Tibial nerve (tissue), 4 donors: Measurements from ENCODE around the gene SPTLC2. TPM values are rescaled to one million over a fixed set of nuclear protein-coding genes. Genes with fewer than 3 reads are reported as not detected.
A peak's percentile ranks its signal among the peaks of the same experiment; 100 is the strongest.

Experiments
- DNase-seq, 2 donors: peaks; one replicate each; pipeline ENCODE4 v3.0.0-alpha.2; 2019; ENCODE audit warnings: low spot score in 2 of 2
- H3K27ac ChIP-seq, 4 donors: fragments of 200-600 bp; sonication (generic) in 3 of 4; one replicate each; pipeline ENCODE4 v1.5.1; 2017 to 2019; ENCODE audit warnings: mild to moderate bottlenecking in 1 of 4
- H3K27me3 ChIP-seq, 2 donors: fragments of 200-600 bp; sonication (generic) in 1 of 2; one replicate each; pipeline versions ENCODE4 v1.5.1 to v1.6.0; 2017 to 2019
- H3K36me3 ChIP-seq, 3 donors: fragments of 200-600 bp; sonication (generic); one replicate each; pipeline ENCODE4 v1.5.1; 2018 to 2019
- H3K4me1 ChIP-seq, 4 donors: fragments of 200-600 bp; sonication (generic) in 3 of 4; one replicate each; pipeline ENCODE4 v1.5.1; 2017 to 2019
- H3K4me3 ChIP-seq, 4 donors: fragments of 200-600 bp; sonication (generic) in 3 of 4; one replicate each; pipeline ENCODE4 v1.5.1; 2017 to 2019; ENCODE audit warnings: mild to moderate bottlenecking in 1 of 4, moderate library complexity in 1 of 4
- H3K9me3 ChIP-seq, 4 donors: fragments of 200-600 bp; sonication (generic) in 3 of 4; one replicate each; pipeline ENCODE4 v1.5.1; 2017 to 2019
- CTCF ChIP-seq, 5 experiments: fragments of 200-600 bp in 3 of 5; fragments of 450-650 bp in 2 of 5; sonication (generic) in 3 of 5; IDR thresholded peaks; one replicate each; pipeline ENCODE4 v1.5.1; 2016 to 2019; ENCODE audit warnings: antibody characterized with exemption in 5 of 5, mild to moderate bottlenecking in 3 of 5, moderate library complexity in 2 of 5
- EP300 ChIP-seq, 2 donors: sonication (generic); formaldehyde crosslinking; IDR thresholded peaks; one replicate each; pipeline ENCODE4 v1.6.1; 2017; ENCODE audit warnings: antibody characterized with exemption in 2 of 2, mild to moderate bottlenecking in 1 of 2
- POLR2A ChIP-seq, 2 donors: fragments of 450-650 bp; IDR thresholded peaks; one replicate each; pipeline ENCODE4 v1.6.1; 2017; ENCODE audit warnings: antibody characterized with exemption in 2 of 2, mild to moderate bottlenecking in 2 of 2, moderate library complexity in 2 of 2
- WGBS, 2 donors: methylation state at CpG; one replicate each; pipeline ENCODE4 v1.1.5; 2018; 5-methylcytosine and 5-hydroxymethylcytosine counted together
- total RNA-seq, 4 donors: library from RNA; depleted of rRNA; stranded (reverse); fragments of >200 nt; gene quantifications; one replicate each; pipeline ENCODE4 v1.1.0, GENCODE V29; 2016

SPTLC2 gene
- total RNA-seq, 4 donors from 2014 or later = 25.5 to 45.2 (median 29.7) TPM

DNA sequence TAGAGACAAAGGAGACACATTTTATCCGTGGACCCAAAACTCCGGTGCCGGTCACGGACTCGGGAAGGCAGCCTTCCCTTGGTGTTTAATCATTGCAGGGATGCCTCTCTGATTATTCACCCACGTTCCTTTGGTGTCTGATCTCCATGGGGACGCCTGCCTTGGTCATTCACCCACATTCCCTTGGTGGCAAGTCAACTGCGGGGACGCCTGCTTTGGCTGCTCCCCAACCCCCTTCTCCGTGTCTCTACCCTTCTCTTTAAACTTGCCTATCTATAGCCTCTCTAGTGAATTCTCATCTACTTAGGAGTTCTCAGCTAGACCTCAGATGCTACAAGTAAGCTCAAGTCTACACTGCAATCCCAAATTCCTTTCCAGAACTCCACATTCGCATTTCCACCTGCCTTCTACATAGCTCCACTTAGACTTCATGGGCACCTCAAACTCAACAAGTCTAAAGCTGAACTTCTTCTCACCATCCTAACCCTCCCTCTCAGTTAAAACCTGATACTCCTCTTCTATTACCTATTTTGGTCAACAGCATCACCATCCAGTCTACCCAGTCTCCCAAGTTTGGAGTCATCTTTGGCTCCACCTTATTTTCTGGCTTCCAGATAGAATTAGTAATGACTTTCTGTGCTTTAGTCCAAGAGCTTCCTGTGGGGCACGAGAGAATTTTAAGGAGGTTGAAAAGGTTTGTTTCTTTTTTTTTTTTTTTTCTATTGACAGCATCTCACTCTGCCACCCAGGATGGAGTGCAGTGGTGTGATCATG, 14.4 kb downstream of the SPTLC2 start:
- no peak for DNase-seq
- H3K36me3 ChIP-seq = peaks cover 0 to 6% (median 0%) of the 10 kb centered on the region in 3 donors
- no peaks in the 10 kb centered on the region for H3K27me3 ChIP-seq
- no peaks in the 10 kb centered on the region for H3K9me3 ChIP-seq
- no peak overlapping the region for H3K27ac ChIP-seq
- WGBS, 2 donors = 92 to 94% methylated on average over 12 of the region's 12 CpGs
- no peak for TF ChIP-seq CTCF (IDR thresholded peaks at IDR 0.05)
- no peak for TF ChIP-seq EP300 (IDR thresholded peaks at IDR 0.05)
- no peak for TF ChIP-seq POLR2A (IDR thresholded peaks at IDR 0.05)
- H3K4me3 ChIP-seq = no peak overlapping the region
- peaks cover 0 to 49% (median 19%) of the 10 kb centered on the region in 4 donors for H3K4me1 ChIP-seq

DNA sequence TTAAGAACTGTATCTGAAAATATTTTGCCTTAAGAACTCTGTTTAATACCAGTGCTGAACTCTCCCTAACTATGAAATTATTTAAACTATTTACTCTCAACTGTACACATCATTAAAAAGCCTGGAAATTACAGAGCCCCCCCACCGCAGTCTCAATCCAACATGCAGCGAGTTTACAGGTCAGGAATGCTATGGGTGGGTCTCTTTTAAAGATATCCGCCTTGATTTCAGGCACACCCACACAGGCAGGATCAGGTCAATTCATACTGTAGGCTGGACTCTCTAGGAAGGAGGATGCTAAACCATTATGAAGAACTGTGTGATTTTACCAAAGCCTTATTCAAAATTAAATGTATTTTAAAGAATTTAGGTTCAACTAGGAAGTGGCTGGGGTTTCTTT, 16.5 kb downstream of the SPTLC2 start:
- Histone ChIP-seq H3K4me1 (peaks cover 0 to 56% (median 19%) of the 10 kb centered on the region in 4 donors), H3K9me3 (no peaks in the 10 kb centered on the region), H3K27me3 (no peaks in the 10 kb centered on the region), H3K27ac (no peak overlapping the region), H3K4me3 (no peak overlapping the region), H3K36me3 (peaks cover 0 to 27% (median 0%) of the 10 kb centered on the region in 3 donors)
- TF ChIP-seq CTCF (IDR thresholded peaks at IDR 0.05) (no peak), POLR2A (IDR thresholded peaks at IDR 0.05) (no peak), EP300 (IDR thresholded peaks at IDR 0.05) (no peak)
- WGBS, 2 donors = 33 to 43% methylated on average over 3 of the region's 3 CpGs
- no peak for DNase-seq

- Histone ChIP-seq H3K9me3 (no peaks in the 10 kb centered on the region), H3K4me3 (no peak overlapping the region), H3K36me3 (peaks cover 0 to 35% (median 0%) of the 10 kb centered on the region in 3 donors), H3K27ac (peak overlapping the region in 1 of 4 donors; percentile 25), H3K4me1 (peaks cover 0 to 64% (median 24%) of the 10 kb centered on the region in 4 donors), H3K27me3 (no peaks in the 10 kb centered on the region)
- 53 to 58% methylated on average over 4 of the region's 4 CpGs for WGBS, 2 donors
- no peak for DNase-seq
- TF ChIP-seq POLR2A (IDR thresholded peaks at IDR 0.05) (no peak), EP300 (IDR thresholded peaks at IDR 0.05) (no peak), CTCF (IDR thresholded peaks at IDR 0.05) (no peak)
These were observed 17.9 kb downstream of the SPTLC2 start for GRCh38 chr14:77598366-77599070.

DNA sequence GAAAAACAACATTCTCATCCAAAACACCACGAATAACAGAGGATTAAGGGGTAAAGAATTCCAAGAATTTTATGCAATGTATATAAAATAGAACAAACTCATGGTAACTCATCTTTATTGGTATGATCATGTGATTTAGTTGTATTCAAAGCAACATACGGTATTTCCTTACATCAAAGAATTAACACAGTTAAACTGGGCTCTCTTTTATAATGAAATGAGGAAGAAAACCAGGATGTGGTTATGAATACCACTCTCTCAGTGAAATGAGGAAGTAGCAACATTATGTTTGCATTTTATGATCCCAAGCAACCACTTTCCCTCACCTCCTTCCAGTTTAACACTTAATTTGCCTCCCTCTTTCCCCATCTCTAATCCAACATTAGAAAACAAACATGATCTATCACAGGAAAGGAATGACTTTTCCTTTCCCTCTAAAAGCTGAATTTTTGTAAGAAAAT, 22.9 kb downstream of the SPTLC2 start:
- no peak for DNase-seq
- Histone ChIP-seq H3K4me3 (no peak overlapping the region), H3K27ac (peak overlapping the region in 2 of 4 donors; percentile 40 to 65), H3K9me3 (no peaks in the 10 kb centered on the region), H3K4me1 (peaks cover 0 to 58% (median 14%) of the 10 kb centered on the region in 4 donors), H3K36me3 (peaks cover 0 to 35% (median 0%) of the 10 kb centered on the region in 3 donors), H3K27me3 (no peaks in the 10 kb centered on the region)
- WGBS, 2 donors = 20 to 24% methylated on average over 2 of the region's 2 CpGs
- TF ChIP-seq CTCF (IDR thresholded peaks at IDR 0.05) (no peak), POLR2A (IDR thresholded peaks at IDR 0.05) (no peak), EP300 (IDR thresholded peaks at IDR 0.05) (peak in 1 of 2 donors; percentile 55)
